IMR-90 (cell line): ENCODE results near the gene CCNI.

Experiments
- BHLHE40 ChIP-seq: fragments of 150-350 bp; IDR thresholded peaks from 2 replicates; pipeline ENCODE4 v1.6.1; 2016; ENCODE audit warnings: mild to moderate bottlenecking, low read depth, low read length
- CEBPB ChIP-seq: IDR thresholded peaks from 2 replicates; pipeline ENCODE4 v1.6.1; 2012; ENCODE audit warnings: low read depth, low read length, improper control_type of control experiment
- CHD1 ChIP-seq: IDR thresholded peaks from 2 replicates; pipeline ENCODE4 v1.6.1; 2012; ENCODE audit warnings: low read depth, low read length, improper control_type of control experiment
- CTCF ChIP-seq: conservative IDR thresholded peaks from 2 replicates; pipeline ENCODE4 v1.5.1; 2012; ENCODE audit warnings: mild to moderate bottlenecking, low read depth, low read length, improper control_type of control experiment
- FOS ChIP-seq: fragments of 150-350 bp; IDR thresholded peaks from 2 replicates; pipeline ENCODE4 v1.6.1; 2016; ENCODE audit warnings: low read depth, low read length
- MAZ ChIP-seq: IDR thresholded peaks from 2 replicates; pipeline ENCODE4 v1.6.1; 2012; ENCODE audit warnings: low read depth, mild to moderate bottlenecking, low read length, improper control_type of control experiment, moderate library complexity, borderline replicate concordance
- MXI1 ChIP-seq: IDR thresholded peaks from 2 replicates; pipeline ENCODE4 v1.6.1; 2012; ENCODE audit warnings: low read depth, mild to moderate bottlenecking, low read length, moderate library complexity, borderline replicate concordance
- POLR2A ChIP-seq: IDR thresholded peaks from 2 replicates; pipeline ENCODE4 v1.6.1; 2012; ENCODE audit warnings: mild to moderate bottlenecking, low read depth, low read length
- RAD21 ChIP-seq: IDR thresholded peaks from 2 replicates; pipeline ENCODE4 v1.6.1; 2012; ENCODE audit warnings: low read length, improper control_type of control experiment
- RCOR1 ChIP-seq: IDR thresholded peaks from 2 replicates; pipeline ENCODE4 v1.6.1; 2012; ENCODE audit warnings: mild to moderate bottlenecking, low read length, improper control_type of control experiment; ENCODE audit not compliant: insufficient replicate concordance
- RFX5 ChIP-seq: IDR thresholded peaks from 2 replicates; pipeline ENCODE4 v1.8.0; 2012; ENCODE audit warnings: low read depth, mild to moderate bottlenecking, low read length, moderate library complexity
- USF2 ChIP-seq: fragments of 150-350 bp; IDR thresholded peaks from 2 replicates; pipeline ENCODE4 v1.6.1; 2017; ENCODE audit warnings: mild to moderate bottlenecking, antibody characterized with exemption, low read length, low read depth

- TF ChIP-seq RAD21, result no peak
- no peak for TF ChIP-seq CTCF
- no peak for TF ChIP-seq RFX5
- no peak for TF ChIP-seq FOS
- TF ChIP-seq CHD1, result no peak
- TF ChIP-seq CEBPB, result no peak
- no peak for TF ChIP-seq POLR2A
- no peak for TF ChIP-seq RCOR1
- no peak for TF ChIP-seq MAZ
- no peak for TF ChIP-seq USF2
- TF ChIP-seq BHLHE40, result no peak
- no peak for TF ChIP-seq MXI1
These were observed 53.1 kb downstream of the CCNI start for GRCh38 chr4:77022560-77023179.
